Measurements from ENCODE around the gene MPPED1. TPM values are rescaled to one million over a fixed set of nuclear protein-coding genes. Genes with fewer than 3 reads are reported as not detected.

MPPED1 gene
- total RNA-seq, 4 donors from 2014 or later, result not detected

- TF ChIP-seq, protein P1, sequence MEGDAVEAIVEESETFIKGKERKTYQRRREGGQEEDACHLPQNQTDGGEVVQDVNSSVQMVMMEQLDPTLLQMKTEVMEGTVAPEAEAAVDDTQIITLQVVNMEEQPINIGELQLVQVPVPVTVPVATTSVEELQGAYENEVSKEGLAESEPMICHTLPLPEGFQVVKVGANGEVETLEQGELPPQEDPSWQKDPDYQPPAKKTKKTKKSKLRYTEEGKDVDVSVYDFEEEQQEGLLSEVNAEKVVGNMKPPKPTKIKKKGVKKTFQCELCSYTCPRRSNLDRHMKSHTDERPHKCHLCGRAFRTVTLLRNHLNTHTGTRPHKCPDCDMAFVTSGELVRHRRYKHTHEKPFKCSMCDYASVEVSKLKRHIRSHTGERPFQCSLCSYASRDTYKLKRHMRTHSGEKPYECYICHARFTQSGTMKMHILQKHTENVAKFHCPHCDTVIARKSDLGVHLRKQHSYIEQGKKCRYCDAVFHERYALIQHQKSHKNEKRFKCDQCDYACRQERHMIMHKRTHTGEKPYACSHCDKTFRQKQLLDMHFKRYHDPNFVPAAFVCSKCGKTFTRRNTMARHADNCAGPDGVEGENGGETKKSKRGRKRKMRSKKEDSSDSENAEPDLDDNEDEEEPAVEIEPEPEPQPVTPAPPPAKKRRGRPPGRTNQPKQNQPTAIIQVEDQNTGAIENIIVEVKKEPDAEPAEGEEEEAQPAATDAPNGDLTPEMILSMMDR (IDR thresholded peaks at IDR 0.05; ENCODE audit: low read depth), result no peak
Observed at GRCh38 chr22:43438666-43439347, 27.0 kb downstream of the MPPED1 start.

DNA sequence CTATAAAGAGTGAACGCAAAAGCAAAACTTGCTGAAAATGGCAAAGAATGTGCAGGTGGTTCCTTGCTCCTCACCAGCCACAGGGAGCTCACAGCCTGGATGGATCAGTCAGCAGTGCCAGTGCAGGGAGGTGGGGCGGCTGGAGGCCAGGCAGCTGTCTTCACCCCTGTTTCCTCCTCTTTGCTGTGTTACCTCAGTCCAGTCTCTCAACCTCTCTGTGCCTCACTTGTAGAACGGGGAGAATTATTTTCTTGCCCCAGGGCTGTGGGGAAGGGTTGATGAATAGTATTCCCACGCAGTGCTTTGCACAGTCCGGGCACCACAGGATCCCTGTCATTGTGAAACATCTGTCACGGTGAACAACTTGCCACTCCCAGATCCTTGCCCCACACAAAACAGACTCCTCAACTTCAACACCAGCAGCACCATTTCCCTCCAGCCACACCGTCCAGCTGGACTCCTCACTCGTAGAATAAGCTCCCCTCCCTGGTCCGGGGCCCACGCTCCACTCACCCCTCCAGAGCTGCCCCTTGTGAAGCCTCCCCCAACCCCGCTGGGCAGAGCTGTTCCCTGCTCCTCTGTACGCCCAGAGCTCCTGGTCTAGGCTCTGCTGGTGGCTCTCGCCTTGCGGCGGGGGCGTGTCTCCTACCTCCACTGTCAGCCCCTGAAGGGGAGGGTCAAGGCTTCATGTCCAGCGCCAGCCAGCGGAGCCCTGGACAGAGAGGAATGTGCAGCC, 27.7 kb downstream of the MPPED1 start:
- TF ChIP-seq, protein P1 (IDR thresholded peaks at IDR 0.05; ENCODE audit: low read depth), result no peak

DNA sequence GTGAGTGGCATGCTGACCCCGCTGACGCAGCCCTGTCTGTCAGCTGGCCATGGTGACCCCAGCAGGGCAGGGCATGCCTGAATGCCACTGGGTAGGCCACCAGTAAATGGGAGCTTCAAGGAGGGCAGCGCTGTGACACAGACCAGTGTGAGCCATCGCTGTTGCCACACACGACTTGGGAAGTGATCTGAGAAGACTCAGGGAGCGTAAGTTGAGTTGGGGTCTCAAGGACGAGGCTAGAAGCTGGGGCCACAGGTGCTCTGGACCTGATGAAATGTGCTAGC, 28.2 kb downstream of the MPPED1 start:
- TF ChIP-seq, protein P1 (IDR thresholded peaks at IDR 0.05; ENCODE audit: low read depth), result no peak

DNA sequence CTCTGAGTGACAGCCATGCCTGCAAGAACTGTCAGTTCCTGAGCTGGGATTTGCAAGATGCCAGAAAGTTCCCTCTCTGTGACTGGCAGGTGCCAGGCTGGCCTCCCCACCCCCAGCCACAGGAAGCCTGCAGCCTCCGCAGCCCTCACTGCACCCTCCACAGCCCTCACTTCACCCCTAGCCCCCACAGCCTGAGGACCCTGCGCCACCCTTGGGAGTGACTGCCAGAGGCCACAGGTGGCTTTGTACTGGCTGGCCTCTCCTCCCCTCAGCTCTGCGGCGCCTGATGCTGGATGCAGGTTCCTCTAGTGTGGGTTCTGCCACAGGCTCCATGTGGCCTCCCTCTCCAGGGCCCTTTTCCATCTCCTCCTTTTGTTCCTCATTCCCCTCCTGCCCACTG, 28.7 kb downstream of the MPPED1 start:
- TF ChIP-seq, protein P1 (IDR thresholded peaks at IDR 0.05; ENCODE audit: low read depth), result no peak

DNA sequence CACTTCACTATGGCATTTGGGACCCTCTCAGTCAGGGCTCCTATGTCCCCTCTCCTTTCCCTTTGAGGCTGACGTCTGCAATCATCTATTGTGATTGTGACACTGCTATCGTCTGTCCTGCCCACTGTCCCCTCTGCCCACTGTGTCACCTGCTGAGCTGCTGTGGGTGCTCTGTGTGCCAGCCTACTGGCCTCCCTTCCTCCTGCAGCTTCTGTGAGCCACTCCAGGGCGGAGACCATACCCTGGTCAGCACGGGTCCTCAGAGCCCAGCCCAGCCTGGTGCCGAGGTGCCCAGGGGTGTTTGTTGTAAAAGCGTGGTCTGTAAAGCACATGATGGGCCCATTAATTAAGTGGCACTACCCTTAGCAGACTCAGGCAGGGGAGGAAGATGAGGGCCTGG, 29.4 kb downstream of the MPPED1 start:
- TF ChIP-seq, protein P1 (IDR thresholded peaks at IDR 0.05; ENCODE audit: low read depth), result no peak

GRCh38 chr22:43441751-43442150, 29.9 kb downstream of the MPPED1 start:
- TF ChIP-seq, protein P1 (IDR thresholded peaks at IDR 0.05; ENCODE audit: low read depth), result no peak

DNA sequence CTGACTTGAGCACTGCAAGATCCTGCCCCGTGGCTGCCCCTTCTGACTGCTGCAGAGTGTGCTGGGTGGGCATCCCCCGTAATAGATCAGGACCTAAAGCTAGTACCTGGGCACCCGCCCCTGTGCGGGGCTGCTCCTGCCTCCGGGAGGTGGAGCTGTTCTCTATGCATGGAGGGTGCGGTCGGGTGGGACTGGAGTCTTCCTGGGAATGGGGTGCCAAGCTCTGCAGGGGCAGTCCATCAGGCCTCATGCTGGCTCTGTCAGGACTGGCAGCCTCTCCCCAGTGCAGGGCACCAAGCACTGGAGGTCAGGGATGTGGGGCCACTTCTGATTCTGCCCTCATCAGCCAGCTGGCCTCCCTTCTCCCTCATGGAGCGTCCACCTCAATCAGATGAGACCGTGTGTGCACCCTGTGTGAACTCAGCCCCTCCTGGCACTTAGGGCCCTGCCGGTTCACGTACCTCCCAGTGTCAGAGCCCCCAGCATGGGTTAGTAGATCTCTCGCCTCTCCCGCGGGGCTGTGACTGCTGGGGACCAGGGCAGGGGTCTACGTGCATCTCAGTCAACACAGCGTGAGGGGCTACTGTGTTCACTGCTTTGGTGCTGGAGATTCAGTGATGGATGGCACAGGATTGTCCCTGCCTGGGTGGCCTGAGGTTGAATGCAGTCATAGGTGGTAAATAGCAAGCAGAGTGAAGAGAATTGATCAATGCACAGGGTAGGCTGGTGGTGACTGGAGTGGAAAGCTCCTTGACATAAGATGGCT, 30.8 kb downstream of the MPPED1 start:
- TF ChIP-seq, protein P1 (IDR thresholded peaks at IDR 0.05; ENCODE audit: low read depth), result no peak
